Fibroblast of villous mesenchyme (primary cell): ENCODE data around the gene LAMTOR3. TPM values are rescaled to one million over a fixed set of nuclear protein-coding genes. Genes with fewer than 3 reads are reported as not detected.

Source experiments
- DNase-seq: peaks from one replicate; pipeline ENCODE4 v3.0.0-alpha.2; 2010; ENCODE audit warnings: low read depth
- H3K4me3 ChIP-seq: 2 replicates; pipeline ENCODE4 v1.5.1; 2011; ENCODE audit warnings: low read depth, mild to moderate bottlenecking, low read length
- total RNA-seq: library from RNA; depleted of rRNA; stranded (reverse); fragments of >200 nt; gene quantifications from 2 replicates; pipeline ENCODE4 v1.2.3, GENCODE V29; 2012
- TF ChIP-seq, protein P1 (sequence below): IDR thresholded peaks from 2 replicates; pipeline ENCODE4 v1.5.1; 2012; ENCODE audit warnings: low read depth, mild to moderate bottlenecking, low read length; ENCODE audit not compliant: insufficient read depth

LAMTOR3 gene
- total RNA-seq, 1 donor: 51.8 TPM

DNA sequence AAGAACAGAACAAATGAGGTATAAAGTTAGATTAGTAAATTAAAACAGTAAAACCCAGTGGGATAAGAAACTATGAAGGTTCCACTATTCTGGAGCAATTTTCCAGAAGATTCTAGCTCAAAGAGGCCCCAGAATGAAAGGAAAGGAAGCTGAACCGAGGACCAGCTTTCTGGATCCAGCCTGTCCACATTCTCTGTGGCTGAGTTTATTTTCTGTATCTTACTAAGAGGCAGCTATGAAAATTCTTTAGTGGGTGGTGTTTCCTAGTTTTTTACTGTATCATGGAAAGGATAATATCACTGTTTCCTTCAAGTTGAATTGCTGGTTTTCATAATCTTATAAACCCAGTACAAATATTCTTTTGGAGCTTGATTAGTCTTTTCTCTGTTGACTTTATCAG lies 65.8 kb downstream of the LAMTOR3 start:
- no peak for DNase-seq
- H3K4me3 ChIP-seq: no peak overlapping the region
- TF ChIP-seq, protein P1, sequence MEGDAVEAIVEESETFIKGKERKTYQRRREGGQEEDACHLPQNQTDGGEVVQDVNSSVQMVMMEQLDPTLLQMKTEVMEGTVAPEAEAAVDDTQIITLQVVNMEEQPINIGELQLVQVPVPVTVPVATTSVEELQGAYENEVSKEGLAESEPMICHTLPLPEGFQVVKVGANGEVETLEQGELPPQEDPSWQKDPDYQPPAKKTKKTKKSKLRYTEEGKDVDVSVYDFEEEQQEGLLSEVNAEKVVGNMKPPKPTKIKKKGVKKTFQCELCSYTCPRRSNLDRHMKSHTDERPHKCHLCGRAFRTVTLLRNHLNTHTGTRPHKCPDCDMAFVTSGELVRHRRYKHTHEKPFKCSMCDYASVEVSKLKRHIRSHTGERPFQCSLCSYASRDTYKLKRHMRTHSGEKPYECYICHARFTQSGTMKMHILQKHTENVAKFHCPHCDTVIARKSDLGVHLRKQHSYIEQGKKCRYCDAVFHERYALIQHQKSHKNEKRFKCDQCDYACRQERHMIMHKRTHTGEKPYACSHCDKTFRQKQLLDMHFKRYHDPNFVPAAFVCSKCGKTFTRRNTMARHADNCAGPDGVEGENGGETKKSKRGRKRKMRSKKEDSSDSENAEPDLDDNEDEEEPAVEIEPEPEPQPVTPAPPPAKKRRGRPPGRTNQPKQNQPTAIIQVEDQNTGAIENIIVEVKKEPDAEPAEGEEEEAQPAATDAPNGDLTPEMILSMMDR: no peak

Other genes with a start within 250 kb of the LAMTOR3 start
- gene C4orf54, start 236.6 kb downstream of the LAMTOR3 start, total RNA-seq: under 0.01 TPM in 1 of 2 replicates, not detected in the other
- not detected in 2 replicates for gene DAPP1, start 77.6 kb downstream of the LAMTOR3 start, total RNA-seq
- gene DNAJB14, start 52.2 kb upstream of the LAMTOR3 start, total RNA-seq: 36.4 and 54.8 TPM in 2 replicates
- gene H2AZ1, start 55.8 kb upstream of the LAMTOR3 start, total RNA-seq: 255 and 287 TPM in 2 replicates